Stomach (tissue), 9 donors: Measurements from ENCODE around the gene UNC80. TPM values are rescaled to one million over a fixed set of nuclear protein-coding genes. Genes with fewer than 3 reads are reported as not detected.

Experiments
- DNase-seq, 2 donors: peaks; one replicate each; pipeline versions ENCODE4 v3.0.0 to v3.0.0-alpha.2; 2013 to 2019
- H3K27ac ChIP-seq, 5 donors: fragments of 200-600 bp in 4 of 5; sonication (generic) in 4 of 5; one replicate each; pipeline ENCODE4 v1.5.1; 2013 to 2019; ENCODE audit warnings: mild to moderate bottlenecking in 1 of 5, moderate library complexity in 1 of 5
- H3K27me3 ChIP-seq, 3 donors: fragments of 200-600 bp; sonication (generic); one replicate each; pipeline ENCODE4 v1.5.1; 2017 to 2019; ENCODE audit warnings: mixed run types in 1 of 3
- H3K36me3 ChIP-seq, 4 donors: fragments of 200-600 bp; sonication (generic); 1 replicate in 3 of 4; 2 replicates in 1 of 4; pipeline ENCODE4 v1.5.1; 2016 to 2019
- H3K4me1 ChIP-seq, 4 donors: fragments of 200-600 bp; sonication (generic); one replicate each; pipeline ENCODE4 v1.5.1; 2016 to 2019
- H3K4me3 ChIP-seq, 4 donors: fragments of 200-600 bp; sonication (generic) in 3 of 4; one replicate each; pipeline ENCODE4 v1.5.1; 2016 to 2019; ENCODE audit warnings: mild to moderate bottlenecking in 1 of 4
- H3K9me3 ChIP-seq, 4 donors: fragments of 200-600 bp; sonication (generic); one replicate each; pipeline ENCODE4 v1.5.1; 2016 to 2019
- EP300 ChIP-seq: sonication (generic); formaldehyde crosslinking; IDR thresholded peaks from one replicate; pipeline ENCODE4 v1.6.1; 2017; ENCODE audit warnings: antibody characterized with exemption
- POLR2A ChIP-seq, 4 donors: fragments of 450-650 bp; IDR thresholded peaks; one replicate each; pipeline ENCODE4 v1.6.1; 2016; ENCODE audit warnings: antibody characterized with exemption in 4 of 4, control low read depth in 2 of 4, mild to moderate bottlenecking in 1 of 4, moderate library complexity in 1 of 4
- POLR2AphosphoS5 ChIP-seq, 3 donors: sonication (generic); formaldehyde crosslinking; IDR thresholded peaks; one replicate each; pipeline ENCODE4 v1.6.1; 2016; ENCODE audit warnings: antibody characterized with exemption in 3 of 3
- whole genome bisulfite sequencing, 5 donors: extraction: QIAGEN DNeasy Blood & Tissue Kit in 3 of 5; methylation state at CpG; one replicate each; pipeline versions ENCODE4 v1.1.5 to v1.1.7; 2013 to 2018; 5-methylcytosine and 5-hydroxymethylcytosine counted together
- intact Hi-C: fragments of 100-400 bp; cut with DNase I; formaldehyde crosslinking; loops from one replicate; pipeline ENCODE4 v1.15.1; 2023; ENCODE audit warnings: low total_unique reads
- polyA plus RNA-seq, 3 donors: library from polyadenylated mRNA; stranded (reverse); fragments of 200-250 nt; gene quantifications; one replicate each; pipeline ENCODE4 v1.2.3, GENCODE V29; 2013
- total RNA-seq, 5 donors: library from RNA; depleted of rRNA; stranded (reverse); fragments of >200 nt; gene quantifications; one replicate each; pipeline versions ENCODE4 v1.1.0 to v1.2.3, GENCODE V29; 2014 to 2016
- TF ChIP-seq, protein P1 (sequence below), 7 experiments: fragments of 450-650 bp in 4 of 7; fragments of 200-600 bp in 3 of 7; sonication (generic) in 3 of 7; IDR thresholded peaks; one replicate each; pipeline ENCODE4 v1.5.1; 2016 to 2019; ENCODE audit warnings: antibody characterized with exemption in 7 of 7, control low read depth in 2 of 7, mild to moderate bottlenecking in 1 of 7
- donor health status: healthy with polysubstance abuse.
- donor health status: Bipolar disorder and iron deficiency.
- donor health status: healthy.

Gene UNC80
- total and polyA plus RNA-seq, 8 donors: 0.08 to 5.1 (median 0.29) TPM; not detected in 1

DNA sequence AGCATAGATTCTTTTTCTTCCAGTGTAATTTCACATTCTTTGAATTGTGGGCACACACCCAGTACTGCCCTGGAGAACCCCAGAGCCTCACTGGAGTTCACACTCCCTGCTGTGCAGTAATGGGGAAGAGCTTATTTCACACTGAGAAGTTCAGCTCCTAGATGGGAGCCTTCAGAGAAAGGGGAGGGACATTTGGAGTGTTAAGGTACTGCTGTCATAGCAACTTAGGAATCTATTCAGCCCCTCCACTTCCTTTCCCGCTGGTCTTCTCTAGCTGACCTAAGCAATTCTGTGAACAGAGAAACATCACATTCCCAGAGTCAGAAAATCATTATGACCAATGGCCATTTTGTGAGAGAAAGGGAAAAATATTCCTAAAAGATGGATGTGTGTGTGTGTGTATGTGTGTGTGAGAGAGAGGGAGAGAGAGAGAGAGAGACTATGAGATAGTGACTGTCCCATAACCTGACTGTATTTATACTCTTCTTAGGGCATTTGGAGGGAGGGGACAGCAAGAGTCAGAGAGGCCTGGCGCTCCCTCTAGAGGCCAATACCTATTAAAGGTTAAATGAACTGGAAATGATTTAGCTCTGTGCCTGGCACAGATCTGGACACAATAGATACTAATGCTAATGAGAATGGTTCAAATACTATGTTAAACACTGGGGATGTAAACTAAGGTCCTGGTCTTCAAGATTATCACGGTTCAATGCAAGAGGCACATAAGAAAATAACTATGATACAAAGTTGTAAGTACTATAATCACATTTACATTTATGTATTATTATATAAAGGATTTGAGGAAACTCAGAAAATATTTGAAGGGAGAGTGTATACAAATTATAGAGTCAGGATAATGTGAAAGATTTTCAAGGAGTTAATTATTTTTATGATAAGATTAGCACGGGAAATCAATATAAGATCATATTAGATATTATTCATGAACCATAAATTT is 189.3 kb downstream of the UNC80 start:
- peak; percentile 61 to 79 for DNase-seq
- intact Hi-C loops: no loop called here
- WGBS, 5 donors: 14 to 22% (median 18%) methylated on average over 4 of the region's 4 CpGs
- Histone ChIP-seq H3K4me3 (no peak overlapping the region), H3K27ac (peak overlapping the region in 1 of 5 donors; percentile 7), H3K4me1 (peaks cover 0 to 17% (median 10%) of the 10 kb centered on the region in 4 donors), H3K9me3 (no peaks in the 10 kb centered on the region), H3K36me3 (no peaks in the 10 kb centered on the region), H3K27me3 (no peaks in the 10 kb centered on the region)
- TF ChIP-seq POLR2A (IDR thresholded peaks at IDR 0.05) (no peak), POLR2AphosphoS5 (IDR thresholded peaks at IDR 0.05) (no peak), EP300 (no peak)
- TF ChIP-seq, protein P1, sequence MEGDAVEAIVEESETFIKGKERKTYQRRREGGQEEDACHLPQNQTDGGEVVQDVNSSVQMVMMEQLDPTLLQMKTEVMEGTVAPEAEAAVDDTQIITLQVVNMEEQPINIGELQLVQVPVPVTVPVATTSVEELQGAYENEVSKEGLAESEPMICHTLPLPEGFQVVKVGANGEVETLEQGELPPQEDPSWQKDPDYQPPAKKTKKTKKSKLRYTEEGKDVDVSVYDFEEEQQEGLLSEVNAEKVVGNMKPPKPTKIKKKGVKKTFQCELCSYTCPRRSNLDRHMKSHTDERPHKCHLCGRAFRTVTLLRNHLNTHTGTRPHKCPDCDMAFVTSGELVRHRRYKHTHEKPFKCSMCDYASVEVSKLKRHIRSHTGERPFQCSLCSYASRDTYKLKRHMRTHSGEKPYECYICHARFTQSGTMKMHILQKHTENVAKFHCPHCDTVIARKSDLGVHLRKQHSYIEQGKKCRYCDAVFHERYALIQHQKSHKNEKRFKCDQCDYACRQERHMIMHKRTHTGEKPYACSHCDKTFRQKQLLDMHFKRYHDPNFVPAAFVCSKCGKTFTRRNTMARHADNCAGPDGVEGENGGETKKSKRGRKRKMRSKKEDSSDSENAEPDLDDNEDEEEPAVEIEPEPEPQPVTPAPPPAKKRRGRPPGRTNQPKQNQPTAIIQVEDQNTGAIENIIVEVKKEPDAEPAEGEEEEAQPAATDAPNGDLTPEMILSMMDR (IDR thresholded peaks at IDR 0.05): peak in 5 of 7 experiments; percentile 16 to 55 (median 48)

DNA sequence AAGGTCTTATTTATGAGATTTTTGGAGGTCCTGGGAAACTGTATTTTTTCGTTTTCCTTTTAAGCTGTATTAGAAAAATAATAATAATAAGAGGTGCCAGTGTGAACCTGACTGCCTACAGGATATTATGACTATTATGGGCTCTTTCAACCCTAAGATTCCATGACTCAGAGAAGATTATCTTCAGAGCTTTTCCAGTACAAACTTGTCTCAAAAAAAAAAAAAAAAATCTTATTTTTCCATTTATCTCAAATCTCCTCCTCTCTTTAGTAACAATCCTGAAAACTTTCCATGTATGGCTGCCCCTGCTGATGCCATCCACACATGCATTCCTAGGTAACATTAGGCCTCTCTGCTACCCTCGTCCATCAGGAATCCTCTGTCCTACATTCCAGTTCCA is 194.1 kb downstream of the UNC80 start:
- DNase-seq: no peak
- WGBS, 5 donors: 73 to 87% (median 83%) methylated on average over 2 of the region's 2 CpGs
- no peak overlapping the region for H3K27ac ChIP-seq
- H3K27me3 ChIP-seq: no peaks in the 10 kb centered on the region
- H3K9me3 ChIP-seq: no peaks in the 10 kb centered on the region
- intact Hi-C loops: no loop called here
- H3K36me3 ChIP-seq: no peaks in the 10 kb centered on the region
- no peak for TF ChIP-seq POLR2A (IDR thresholded peaks at IDR 0.05)
- TF ChIP-seq, protein P1 (IDR thresholded peaks at IDR 0.05): no peak
- no peak for TF ChIP-seq POLR2AphosphoS5 (IDR thresholded peaks at IDR 0.05)
- no peak for TF ChIP-seq EP300
- H3K4me1 ChIP-seq: peaks cover 0 to 5% (median 3%) of the 10 kb centered on the region in 4 donors
- H3K4me3 ChIP-seq: no peak overlapping the region

DNA sequence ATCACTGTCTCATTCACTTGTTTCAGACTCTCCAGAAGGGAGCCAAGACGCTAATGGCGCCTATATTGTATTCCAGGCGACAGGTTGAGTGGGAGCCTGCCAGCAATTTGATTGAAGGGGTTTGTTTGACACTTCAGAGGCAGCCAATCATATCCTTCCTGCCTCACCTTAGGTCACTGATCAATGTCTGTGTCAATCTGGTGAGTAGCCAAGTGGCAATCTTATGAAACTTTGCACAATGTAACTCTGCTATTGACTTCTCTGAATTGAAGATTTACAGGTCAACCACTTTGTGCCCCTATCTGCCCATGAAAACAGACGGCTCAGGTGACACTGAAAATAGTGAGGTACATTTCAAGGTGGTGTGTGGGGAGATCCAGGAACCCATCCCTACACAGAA is 198.1 kb downstream of the UNC80 start:
- TF ChIP-seq, protein P1 (IDR thresholded peaks at IDR 0.05): no peak
- TF ChIP-seq POLR2A (IDR thresholded peaks at IDR 0.05): no peak
- TF ChIP-seq POLR2AphosphoS5 (IDR thresholded peaks at IDR 0.05): no peak
- no peak for TF ChIP-seq EP300
- no peaks in the 10 kb centered on the region for H3K36me3 ChIP-seq
- H3K4me1 ChIP-seq: no peaks in the 10 kb centered on the region
- H3K27ac ChIP-seq: no peak overlapping the region
- no peaks in the 10 kb centered on the region for H3K27me3 ChIP-seq
- WGBS, 5 donors: 80 to 92% (median 84%) methylated on average over 4 of the region's 4 CpGs
- DNase-seq: no peak
- intact Hi-C loops: no loop called here
- H3K4me3 ChIP-seq: no peak overlapping the region
- H3K9me3 ChIP-seq: no peaks in the 10 kb centered on the region

DNA sequence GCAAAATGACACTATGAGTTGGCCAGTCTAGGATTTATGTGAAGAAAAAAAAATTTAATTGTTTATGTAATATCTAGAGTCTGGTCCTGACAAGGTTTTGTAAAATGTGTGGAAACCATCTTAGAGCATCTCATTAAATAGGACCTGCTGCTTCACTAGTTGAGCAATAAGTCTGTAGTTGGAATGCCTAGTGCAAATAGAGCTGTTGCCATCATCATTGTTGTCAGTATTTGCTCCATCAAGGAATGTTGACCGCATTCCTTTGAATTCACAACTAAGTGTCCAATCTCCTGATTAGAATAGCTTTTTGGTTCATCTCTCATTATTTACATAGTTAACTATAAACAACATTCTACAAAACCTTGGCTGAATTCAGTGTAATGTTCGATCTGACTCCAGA is 198.6 kb downstream of the UNC80 start:
- H3K4me3 ChIP-seq: no peak overlapping the region
- H3K27ac ChIP-seq: no peak overlapping the region
- no peak for DNase-seq
- TF ChIP-seq POLR2AphosphoS5 (IDR thresholded peaks at IDR 0.05): no peak
- no peaks in the 10 kb centered on the region for H3K4me1 ChIP-seq
- H3K36me3 ChIP-seq: no peaks in the 10 kb centered on the region
- intact Hi-C loops: no loop called here
- 50 to 60% (median 53%) methylated on average over 2 of the region's 2 CpGs for WGBS, 5 donors
- no peaks in the 10 kb centered on the region for H3K27me3 ChIP-seq
- H3K9me3 ChIP-seq: no peaks in the 10 kb centered on the region

DNA sequence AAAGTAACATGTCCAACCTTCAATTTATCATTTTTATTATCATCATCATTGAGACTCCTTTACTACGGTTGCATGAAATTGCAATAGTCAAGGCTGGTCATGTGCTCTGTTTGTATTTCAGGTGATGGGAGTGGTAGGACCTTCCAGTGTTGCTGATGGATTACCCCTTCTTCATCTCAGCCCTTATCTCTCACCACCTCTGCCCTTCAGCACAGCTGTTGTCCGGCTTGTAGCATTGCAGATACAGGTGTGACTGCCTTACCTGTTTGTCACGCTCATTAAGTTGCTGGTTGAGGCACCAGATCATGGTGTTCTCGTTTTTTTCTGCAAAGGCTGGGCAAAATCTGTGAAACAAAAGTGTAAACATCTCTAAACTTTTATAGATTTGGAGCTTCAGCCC is 199.1 kb downstream of the UNC80 start:
- DNase-seq: no peak
- H3K4me1 ChIP-seq: no peaks in the 10 kb centered on the region
- H3K27me3 ChIP-seq: no peaks in the 10 kb centered on the region
- no peaks in the 10 kb centered on the region for H3K36me3 ChIP-seq
- 50 to 68% (median 53%) methylated on average over 4 of the region's 4 CpGs for WGBS, 5 donors
- no peaks in the 10 kb centered on the region for H3K9me3 ChIP-seq
- H3K4me3 ChIP-seq: no peak overlapping the region
- intact Hi-C loops: no loop called here
- TF ChIP-seq, protein P1 (IDR thresholded peaks at IDR 0.05): no peak
- TF ChIP-seq POLR2A (IDR thresholded peaks at IDR 0.05) (no peak), POLR2AphosphoS5 (IDR thresholded peaks at IDR 0.05) (no peak)
- H3K27ac ChIP-seq: no peak overlapping the region
